GM12878 (cell line): Measurements from ENCODE around the gene SOCS1. TPM values are rescaled to one million over a fixed set of nuclear protein-coding genes. Genes with fewer than 3 reads are reported as not detected.

Experiments
- ATAC-seq: fragments of 200-7000 bp; cut with Tn5 transposase; 3 replicates; pipeline ENCODE4 v1.9.1; 2020; ENCODE audit warnings: mild to moderate bottlenecking, moderate library complexity
- BruUV-seq: library from RNA; stranded (reverse); fragments of 400-500 nt; replicated peaks from 2 replicates; lab custom pipeline; 2021; lab: Mats Ljungman, UMichigan
- CTCF ChIA-PET: fragments of 300-600 bp; sonication (Branson Sonifier 250); formaldehyde crosslinking; extraction: SDS; loops from one replicate; lab custom pipeline; 2021; ENCODE audit warnings: inconsistent platforms; lab: Yijun Ruan, JAX
- POLR2A ChIA-PET: fragments of 350-600 bp; formaldehyde crosslinking; extraction: SDS; loops from one replicate; lab custom pipeline; 2021; ENCODE audit warnings: inconsistent platforms; lab: Charles Lee
- RAD21 ChIA-PET: fragments of 300-600 bp; sonication (Branson Sonifier 250); formaldehyde crosslinking; loops from one replicate; lab custom pipeline; 2023; ENCODE audit warnings: antibody characterized with exemption; ENCODE audit not compliant: unreplicated experiment; lab: Charles Lee
- SMC1A ChIA-PET: fragments of 300-600 bp; sonication (Branson Sonifier 250); formaldehyde crosslinking; loops from one replicate; lab custom pipeline; 2023; ENCODE audit not compliant: unreplicated experiment, uncharacterized antibody; lab: Charles Lee
- DNase-seq: peaks from one replicate; pipeline ENCODE4 v3.0.0-alpha.2; 2011; ENCODE audit warnings: low read depth, low spot score
- FAIRE-seq: peaks from 3 replicates; lab custom pipeline; 2011; peaks lifted over from hg19 to GRCh38; lab: Jason Lieb, UNC
- H2AFZ ChIP-seq: 2 replicates; pipeline ENCODE4 v1.6.0; 2011; ENCODE audit warnings: low read depth, low read length, control low read depth; ENCODE audit not compliant: control insufficient read depth
- H3K27ac ChIP-seq: 2 replicates; pipeline ENCODE4 v1.5.1; 2011; ENCODE audit warnings: control low read depth; ENCODE audit not compliant: control insufficient read depth, insufficient read depth
- H3K27me3 ChIP-seq, 2 experiments: replicated peaks in 1 of 2; 2 replicates each; pipeline versions ENCODE4 v1.6.0 to v1.6.1; 2011; ENCODE audit warnings: low read length in 1 of 2; ENCODE audit not compliant: control insufficient read depth in 2 of 2, insufficient read depth in 2 of 2
- H3K36me3 ChIP-seq, 2 experiments: 2 replicates each; pipeline ENCODE4 v1.5.1; 2011; ENCODE audit warnings: low read length in 1 of 2; ENCODE audit not compliant: control insufficient read depth in 2 of 2, insufficient read depth in 2 of 2
- H3K4me1 ChIP-seq: 2 replicates; pipeline ENCODE4 v1.6.1; 2011; ENCODE audit warnings: mild to moderate bottlenecking, low read length, moderate library complexity, mixed read lengths; ENCODE audit not compliant: control insufficient read depth, insufficient read depth
- H3K4me2 ChIP-seq: 2 replicates; pipeline ENCODE4 v1.6.0; 2011; ENCODE audit warnings: control low read depth; ENCODE audit not compliant: control insufficient read depth, insufficient read depth
- H3K4me3 ChIP-seq: fragments of 200-600 bp; sonication (generic); 2 replicates; pipeline ENCODE4 v1.5.1; 2016
- H3K79me2 ChIP-seq: 2 replicates; pipeline ENCODE4 v1.6.0; 2011; ENCODE audit warnings: low read length; ENCODE audit not compliant: control insufficient read depth, insufficient read depth
- H3K9ac ChIP-seq: 2 replicates; pipeline ENCODE4 v1.8.0; 2011; ENCODE audit warnings: low read length, control low read depth, mixed read lengths; ENCODE audit not compliant: control insufficient read depth, insufficient read depth
- H3K9me3 ChIP-seq: replicated peaks from 3 replicates; pipeline ENCODE4 v1.5.1; 2011; ENCODE audit warnings: mild to moderate bottlenecking, low read length; ENCODE audit not compliant: control insufficient read depth, insufficient read depth
- H4K20me1 ChIP-seq: 2 replicates; pipeline ENCODE4 v1.6.0; 2011; ENCODE audit not compliant: control insufficient read depth, insufficient read depth
- BCL3 ChIP-seq: IDR thresholded peaks from 2 replicates; pipeline ENCODE4 v1.6.1; 2011; ENCODE audit warnings: borderline replicate concordance, low read depth, mild to moderate bottlenecking, moderate library complexity, low read length; ENCODE audit not compliant: insufficient read depth, poor library complexity, severe bottlenecking
- CBX5 ChIP-seq: sonication (generic); IDR thresholded peaks from 2 replicates; pipeline ENCODE4 v1.6.1; 2016; ENCODE audit warnings: low read depth, moderate library complexity, mild to moderate bottlenecking, inconsistent platforms
- CEBPB ChIP-seq, 2 experiments: fragments of 150-350 bp in 1 of 2; IDR thresholded peaks; 2 replicates each; pipeline ENCODE4 v1.6.1; 2012 to 2014; ENCODE audit warnings: low read depth in 2 of 2, low read length in 2 of 2, borderline replicate concordance in 1 of 2, inconsistent platforms in 1 of 2
- DPF2 ChIP-seq: fragments of 450-650 bp; IDR thresholded peaks from 2 replicates; pipeline ENCODE4 v1.6.1; 2017; ENCODE audit warnings: mild to moderate bottlenecking
- GABPA ChIP-seq: IDR thresholded peaks from 2 replicates; pipeline ENCODE4 v1.6.1; 2014; ENCODE audit warnings: antibody characterized with exemption, low read depth, mild to moderate bottlenecking, inconsistent platforms
- JUNB ChIP-seq: IDR thresholded peaks from 2 replicates; pipeline ENCODE4 v1.6.1; 2016; ENCODE audit warnings: antibody characterized with exemption, mild to moderate bottlenecking
- KAT2A ChIP-seq: conservative IDR thresholded peaks from 2 replicates; pipeline ENCODE4 v1.6.1; 2011; ENCODE audit warnings: low read depth, low read length; ENCODE audit not compliant: control insufficient read depth
- MYB ChIP-seq: fragments of 150-350 bp; IDR thresholded peaks from 2 replicates; pipeline ENCODE4 v1.6.1; 2014; ENCODE audit warnings: mild to moderate bottlenecking, low read depth, low read length, borderline replicate concordance
- NKRF ChIP-seq: fragments of 450-650 bp; conservative IDR thresholded peaks from 2 replicates; pipeline ENCODE4 v1.6.1; 2017; ENCODE audit warnings: mild to moderate bottlenecking, moderate library complexity
- RFX5 ChIP-seq: IDR thresholded peaks from 2 replicates; pipeline ENCODE4 v1.6.1; 2011; ENCODE audit warnings: low read depth, low read length, improper control_type of control experiment
- SMARCA5 ChIP-seq: fragments of 450-650 bp; IDR thresholded peaks from 2 replicates; pipeline ENCODE4 v1.6.1; 2017; ENCODE audit warnings: mild to moderate bottlenecking
- STAT3 ChIP-seq: IDR thresholded peaks from 2 replicates; pipeline ENCODE4 v1.6.1; 2011; ENCODE audit warnings: low read depth, low read length, improper control_type of control experiment
- ZBED1 ChIP-seq: IDR thresholded peaks from 2 replicates; pipeline ENCODE4 v1.6.1; 2016; ENCODE audit warnings: borderline replicate concordance
- ZNF217 ChIP-seq: fragments of 450-650 bp; IDR thresholded peaks from 2 replicates; pipeline ENCODE4 v1.6.1; 2017; ENCODE audit warnings: antibody characterized with exemption, mild to moderate bottlenecking
- WGBS: methylation state at CpG from one replicate; pipeline ENCODE4 v1.1.6; 2016; ENCODE audit warnings: low lambda C conversion rate; ENCODE audit not compliant: insufficient replicate concordance, insufficient coverage; ENCODE audit errors: missing lambda C conversion rate; 5-methylcytosine and 5-hydroxymethylcytosine counted together
- in situ Hi-C: fragments of 300-500 bp; cut with MboI; formaldehyde crosslinking; loops from 9 replicates; pipeline ENCODE4 v1.14.3; 2018; ENCODE audit warnings: mixed read lengths
- intact Hi-C: fragments of 100-400 bp; cut with micrococcal nuclease; formaldehyde crosslinking; loops from one replicate; pipeline ENCODE4 v1.14.2; 2022; ENCODE audit not compliant: unreplicated experiment
- polyA plus RNA-seq, 11 experiments: library from polyadenylated mRNA; depleted of rRNA in 4 of 11; unstranded in 6 of 11; stranded (reverse) in 5 of 11; fragments of >200 nt; fragmentation: Nextera tagmentation in 4 of 11; fragmentation: Illumina TruSeq in 1 of 11; extraction: Ambion mirVana in 4 of 11; extraction: Trizol in 1 of 11; gene quantifications; 1 replicate in 1 of 11; 2 replicates in 10 of 11; pipeline versions ENCODE4 v1.2.1 to v1.2.3, GENCODE V29; 2011 to 2016; ENCODE audit warnings: inconsistent platforms in 2 of 11, missing spikeins in 2 of 11, low read depth in 1 of 11
- total RNA-seq, 4 experiments: library from RNA; depleted of rRNA in 3 of 4; stranded (reverse); fragments of >200 nt in 3 of 4; fragmentation: Illumina TruSeq in 1 of 4; extraction: Trizol in 1 of 4; gene quantifications; 2 replicates each; pipeline versions ENCODE4 v1.2.1 to v1.2.3, GENCODE V29; 2013 to 2021

Gene SOCS1
- total and polyA plus RNA-seq, 10 of the 15 experiments (the other 5 are each of a cell fraction or from before 2014, with no cell fraction given) = 0.42 to 39.8 (median 11.2) TPM

GRCh38 chr16:11296351-11296705, 40.3 kb upstream of the SOCS1 start:
- no peaks in the 10 kb centered on the region for H3K36me3 ChIP-seq
- peak; percentile 58; the same call in 1 of the 2 replicates for TF ChIP-seq SMARCA5
- peak; percentile 71 for TF ChIP-seq ZNF217
- TF ChIP-seq STAT3 = no peak
- TF ChIP-seq KAT2A = no peak
- TF ChIP-seq, all 136 proteins: peak for 2
- ATAC-seq (no peak), FAIRE-seq (no peak), DNase-seq (no peak)
- Histone ChIP-seq H3K27me3 (no peaks in the 10 kb centered on the region), H4K20me1 (no peaks in the 10 kb centered on the region), H3K4me3 (no peak overlapping the region), H3K79me2 (no peaks in the 10 kb centered on the region; the same call in 1 of the 2 replicates), H2AFZ (no peak overlapping the region), H3K9me3 (no peaks in the 10 kb centered on the region), H3K4me1 (peaks cover 48% of the 10 kb centered on the region), H3K27ac (no peak overlapping the region), H3K4me2 (no peak overlapping the region), H3K9ac (no peak overlapping the region)
- ChIA-PET POLR2A (interaction anchor here (0.5 to 6.0 kb wide), 7 partner anchors 10 to 70 kb away, joined by 4 to 85 read pairs (median 6); partner anchors contain the start of gene SOCS1), RAD21 (interaction anchor here (1.5 to 6.8 kb wide), 11 partner anchors 11 to 332 kb away, joined by 4 to 206 read pairs (median 26); partner anchors contain the start of genes PRM2 and SOCS1), SMC1A (interaction anchor here (0.9 to 8.4 kb wide), 15 partner anchors 11 to 331 kb away, joined by 3 to 194 read pairs (median 23); partner anchors contain the start of gene SOCS1), CTCF (interaction anchor here (1.0 to 7.4 kb wide), 7 partner anchors 10 to 77 kb away, joined by 3 to 104 read pairs (median 15); partner anchors contain the start of gene SOCS1)
- BruUV-seq = no TSS peak
- intact Hi-C loops = loop anchor here (5.0 kb wide), 2 partner anchors 94 to 219 kb away; no protein-coding TSS in a partner anchor
- in situ Hi-C loops = no loop called here
- WGBS = 86% methylated on average over 3 of the region's 3 CpGs

- SMC1A ChIA-PET = interaction anchor here (1.0 to 6.5 kb wide), 3 partner anchors 10 to 51 kb away, joined by 3 to 40 read pairs (median 5); no protein-coding TSS in a partner anchor
- CTCF ChIA-PET = interaction anchor here (0.9 to 7.4 kb wide), 4 partner anchors 14 to 76 kb away, joined by 3 to 104 read pairs (median 46); partner anchors contain the start of gene SOCS1
- no peaks in the 10 kb centered on the region for H3K9me3 ChIP-seq
- RAD21 ChIA-PET = interaction anchor here (2.0 to 6.8 kb wide), 2 partner anchors 15 to 27 kb away, joined by 4 to 206 read pairs; partner anchors contain the start of gene TNP2
- no peaks in the 10 kb centered on the region for H3K36me3 ChIP-seq
- intact Hi-C loops = loop anchor here (5.0 kb wide), 2 partner anchors 93 to 218 kb away; no protein-coding TSS in a partner anchor
- 86% methylated on average over 4 of the region's 4 CpGs for WGBS
- peaks cover 48% of the 10 kb centered on the region for H3K4me1 ChIP-seq
- no TSS peak for BruUV-seq
- no peak overlapping the region for H3K4me2 ChIP-seq
- no peak overlapping the region for H3K4me3 ChIP-seq
- ATAC-seq (no peak), FAIRE-seq (no peak), DNase-seq (no peak)
- H3K79me2 ChIP-seq = no peaks in the 10 kb centered on the region; the same call in 1 of the 2 replicates
- H3K27me3 ChIP-seq = no peaks in the 10 kb centered on the region
- no peak overlapping the region for H3K27ac ChIP-seq
- H3K9ac ChIP-seq = no peak overlapping the region
- POLR2A ChIA-PET = interaction anchor here (5.3 kb wide), 1 partner anchor 15 kb away, joined by 85 read pairs; no protein-coding TSS in a partner anchor
- in situ Hi-C loops = no loop called here
- H4K20me1 ChIP-seq = no peaks in the 10 kb centered on the region
- no peak overlapping the region for H2AFZ ChIP-seq
- TF ChIP-seq JUNB (no peak), SMARCA5 (no peak), RFX5 (no peak), GABPA (no peak), BCL3 (no peak), CEBPB (IDR thresholded peaks at IDR 0.05; ENCODE audit: borderline replicate concordance in 1 of 2, low read depth in 2 of 2, low read length in 2 of 2) (no peak), NKRF (no peak), DPF2 (no peak), ZBED1 (no peak), MYB (no peak), CBX5 (no peak)
Observed at GRCh38 chr16:11295672-11296071, 39.7 kb upstream of the SOCS1 start.
